IMR-90 (cell line): ENCODE measurements around the gene PRR36. TPM values are rescaled to one million over a fixed set of nuclear protein-coding genes. Genes with fewer than 3 reads are reported as not detected.

ENCODE experiments used
- ATAC-seq: fragments of 200-7000 bp; cut with Tn5 transposase; 2 replicates; pipeline ENCODE4 v1.9.1; 2020; ENCODE audit warnings: low read depth, mild to moderate bottlenecking, moderate library complexity
- BruUV-seq: library from RNA; stranded (reverse); fragments of 400-500 nt; replicated peaks from 2 replicates; lab custom pipeline; 2021; lab: Mats Ljungman, UMichigan
- CTCF ChIA-PET: fragments of 300-600 bp; formaldehyde crosslinking; extraction: SDS; loops from one replicate; lab custom pipeline; 2021; ENCODE audit warnings: antibody characterized with exemption; lab: Yijun Ruan, JAX
- POLR2A ChIA-PET: fragments of 300-600 bp; sonication (Branson Sonifier 250); formaldehyde crosslinking; loops from one replicate; lab custom pipeline; 2022; ENCODE audit warnings: antibody characterized with exemption; ENCODE audit not compliant: unreplicated experiment; lab: Charles Lee
- DNase-seq: peaks from one replicate; pipeline ENCODE4 v3.0.0; 2013
- H2AFZ ChIP-seq: replicated peaks from 2 replicates; pipeline ENCODE3; 2013; ENCODE audit warnings: low read length, mild to moderate bottlenecking; ENCODE audit not compliant: poor library complexity
- H2AK5ac ChIP-seq: 2 replicates; pipeline ENCODE4 v1.6.1; 2013; ENCODE audit warnings: low read depth, low read length, inconsistent platforms
- H2AK9ac ChIP-seq: replicated peaks from 2 replicates; pipeline ENCODE3; 2013; ENCODE audit warnings: mild to moderate bottlenecking, low read depth, low read length, moderate library complexity; ENCODE audit not compliant: poor library complexity
- H2BK120ac ChIP-seq: 2 replicates; pipeline ENCODE4 v1.6.1; 2013; ENCODE audit warnings: low read depth, low read length, inconsistent platforms
- H2BK15ac ChIP-seq: 3 replicates; pipeline ENCODE4 v1.6.1; 2013; ENCODE audit warnings: low read depth, low read length, inconsistent platforms
- H2BK20ac ChIP-seq: 2 replicates; pipeline ENCODE4 v1.6.1; 2013; ENCODE audit warnings: low read depth, mild to moderate bottlenecking, inconsistent platforms, low read length, moderate library complexity
- H2BK5ac ChIP-seq: 2 replicates; pipeline ENCODE4 v1.6.1; 2013; ENCODE audit warnings: mild to moderate bottlenecking, low read depth, low read length, inconsistent platforms; ENCODE audit not compliant: poor library complexity, severe bottlenecking
- H3K14ac ChIP-seq: replicated peaks from 2 replicates; pipeline ENCODE4 v1.6.1; 2013; ENCODE audit warnings: low read depth, low read length, inconsistent platforms
- H3K18ac ChIP-seq: 2 replicates; pipeline ENCODE4 v1.6.1; 2013; ENCODE audit warnings: low read depth, low read length, control low read depth
- H3K23ac ChIP-seq: 2 replicates; pipeline ENCODE4 v1.6.1; 2013; ENCODE audit warnings: low read depth, low read length, inconsistent platforms
- H3K27ac ChIP-seq: 2 replicates; pipeline ENCODE4 v1.5.1; 2013; ENCODE audit warnings: mild to moderate bottlenecking, control low read depth, low read length; ENCODE audit not compliant: insufficient read depth
- H3K27me3 ChIP-seq: 2 replicates; pipeline ENCODE4 v1.6.1; 2013; ENCODE audit warnings: low read length; ENCODE audit not compliant: control insufficient read depth, insufficient read depth
- H3K36me3 ChIP-seq: 2 replicates; pipeline ENCODE4 v1.6.1; 2013; ENCODE audit warnings: low read length, mixed read lengths; ENCODE audit not compliant: control insufficient read depth, insufficient read depth
- H3K4ac ChIP-seq: 2 replicates; pipeline ENCODE4 v1.6.1; 2013; ENCODE audit warnings: low read depth, low read length, inconsistent platforms
- H3K4me1 ChIP-seq: 2 replicates; pipeline ENCODE4 v1.6.1; 2013; ENCODE audit warnings: low read length, mixed read lengths; ENCODE audit not compliant: control insufficient read depth, insufficient read depth
- H3K4me2 ChIP-seq: 2 replicates; pipeline ENCODE4 v1.6.1; 2013; ENCODE audit warnings: low read depth, mild to moderate bottlenecking, control low read depth, low read length, moderate library complexity
- H3K4me3 ChIP-seq: 2 replicates; pipeline ENCODE4 v1.5.1; 2013; ENCODE audit warnings: low read depth, mild to moderate bottlenecking, control low read depth, low read length, moderate library complexity; ENCODE audit not compliant: insufficient read depth
- H3K56ac ChIP-seq: 2 replicates; pipeline ENCODE4 v1.6.1; 2013; ENCODE audit warnings: low read length, inconsistent platforms; ENCODE audit not compliant: insufficient read depth; ENCODE audit errors: extremely low read depth
- H3K79me1 ChIP-seq, 2 experiments: 2 replicates each; pipeline ENCODE4 v1.6.1; 2013; ENCODE audit warnings: low read length in 2 of 2, inconsistent platforms in 1 of 2, low read depth in 1 of 2
- H3K9ac ChIP-seq: 2 replicates; pipeline ENCODE4 v1.6.1; 2013; ENCODE audit warnings: low read depth, low read length, control low read depth
- H3K9me1 ChIP-seq: 2 replicates; pipeline ENCODE4 v1.6.1; 2013; ENCODE audit warnings: low read length, inconsistent platforms; ENCODE audit not compliant: insufficient read depth
- H3K9me3 ChIP-seq: 2 replicates; pipeline ENCODE4 v1.6.1; 2013; ENCODE audit warnings: low read length; ENCODE audit not compliant: control insufficient read depth, insufficient read depth
- H4K20me1 ChIP-seq: 2 replicates; pipeline ENCODE4 v1.6.1; 2013; ENCODE audit warnings: low read length, inconsistent platforms; ENCODE audit not compliant: insufficient read depth
- H4K5ac ChIP-seq: 2 replicates; pipeline ENCODE4 v1.6.1; 2013; ENCODE audit warnings: mild to moderate bottlenecking, low read depth, low read length, control low read depth
- H4K8ac ChIP-seq, 2 experiments: 2 replicates each; pipeline ENCODE4 v1.6.1; 2013; ENCODE audit warnings: low read depth in 2 of 2, low read length in 2 of 2, control low read depth in 1 of 2, inconsistent platforms in 1 of 2
- H4K91ac ChIP-seq: 2 replicates; pipeline ENCODE4 v1.6.1; 2013; ENCODE audit warnings: low read depth, low read length, inconsistent platforms; ENCODE audit not compliant: insufficient read depth
- BHLHE40 ChIP-seq: fragments of 150-350 bp; IDR thresholded peaks from 2 replicates; pipeline ENCODE4 v1.6.1; 2016; ENCODE audit warnings: mild to moderate bottlenecking, low read depth, low read length
- CEBPB ChIP-seq: IDR thresholded peaks from 2 replicates; pipeline ENCODE4 v1.6.1; 2012; ENCODE audit warnings: low read depth, low read length, improper control_type of control experiment
- CHD1 ChIP-seq: IDR thresholded peaks from 2 replicates; pipeline ENCODE4 v1.6.1; 2012; ENCODE audit warnings: low read depth, low read length, improper control_type of control experiment
- FOS ChIP-seq: fragments of 150-350 bp; IDR thresholded peaks from 2 replicates; pipeline ENCODE4 v1.6.1; 2016; ENCODE audit warnings: low read depth, low read length
- MAFK ChIP-seq: IDR thresholded peaks from 2 replicates; pipeline ENCODE4 v1.6.1; 2012; ENCODE audit warnings: low read depth, low read length, improper control_type of control experiment
- MAZ ChIP-seq: IDR thresholded peaks from 2 replicates; pipeline ENCODE4 v1.6.1; 2012; ENCODE audit warnings: low read depth, mild to moderate bottlenecking, low read length, improper control_type of control experiment, moderate library complexity, borderline replicate concordance
- MXI1 ChIP-seq: IDR thresholded peaks from 2 replicates; pipeline ENCODE4 v1.6.1; 2012; ENCODE audit warnings: low read depth, mild to moderate bottlenecking, low read length, moderate library complexity, borderline replicate concordance
- NFE2L2 ChIP-seq: fragments of 150-350 bp; IDR thresholded peaks from 2 replicates; pipeline ENCODE4 v1.6.1; 2016; ENCODE audit warnings: low read depth, mild to moderate bottlenecking, low read length
- POLR2A ChIP-seq: IDR thresholded peaks from 2 replicates; pipeline ENCODE4 v1.6.1; 2012; ENCODE audit warnings: mild to moderate bottlenecking, low read depth, low read length
- RAD21 ChIP-seq: IDR thresholded peaks from 2 replicates; pipeline ENCODE4 v1.6.1; 2012; ENCODE audit warnings: low read length, improper control_type of control experiment
- RCOR1 ChIP-seq: IDR thresholded peaks from 2 replicates; pipeline ENCODE4 v1.6.1; 2012; ENCODE audit warnings: mild to moderate bottlenecking, low read length, improper control_type of control experiment; ENCODE audit not compliant: insufficient replicate concordance
- RFX5 ChIP-seq: IDR thresholded peaks from 2 replicates; pipeline ENCODE4 v1.8.0; 2012; ENCODE audit warnings: low read depth, mild to moderate bottlenecking, low read length, moderate library complexity
- SMC3 ChIP-seq: fragments of 150-350 bp; IDR thresholded peaks from 2 replicates; pipeline ENCODE4 v1.6.1; 2016; ENCODE audit warnings: low read depth, mild to moderate bottlenecking, antibody characterized with exemption, low read length, moderate library complexity
- WGBS, 2 experiments: methylation state at CpG; one replicate each; pipeline versions ENCODE4 v1.1.5 to v1.1.7; 2013; ENCODE audit warnings: missing lambda C conversion rate in 2 of 2; ENCODE audit not compliant: insufficient read length in 1 of 2; ENCODE audit errors: extremely low coverage in 2 of 2; 5-methylcytosine and 5-hydroxymethylcytosine counted together
- dilution Hi-C: fragments of 300-500 bp; cut with HindIII; formaldehyde crosslinking; loops from one replicate; pipeline ENCODE4 v1.14.3; 2018; ENCODE audit warnings: low sequenced_read_pairs; ENCODE audit not compliant: unreplicated experiment
- in situ Hi-C: fragments of 300-500 bp; cut with MboI; formaldehyde crosslinking; loops from 3 replicates; pipeline ENCODE4 v1.14.3; 2019; ENCODE audit warnings: low sequenced_read_pairs, inconsistent platforms, mixed read lengths
- intact Hi-C: fragments of 100-400 bp; cut with micrococcal nuclease; formaldehyde crosslinking; loops from 2 replicates; pipeline ENCODE4 v1.10.0; 2022
- polyA plus RNA-seq, 3 experiments: library from polyadenylated mRNA; depleted of rRNA; stranded (reverse); fragments of >200 nt; gene quantifications; 2 replicates each; pipeline ENCODE4 v1.2.3, GENCODE V29; 2012; ENCODE audit warnings: low replicate concordance in 1 of 3
- total RNA-seq: library from RNA; depleted of rRNA; stranded (reverse); fragments of >200 nt; gene quantifications from 2 replicates; pipeline ENCODE4 v1.2.3, GENCODE V29; 2012
- TF ChIP-seq, protein P1 (sequence below): conservative IDR thresholded peaks from 2 replicates; pipeline ENCODE4 v1.5.1; 2012; ENCODE audit warnings: mild to moderate bottlenecking, low read depth, low read length, improper control_type of control experiment
- TF ChIP-seq, protein P2 (sequence below): fragments of 150-350 bp; IDR thresholded peaks from 2 replicates; pipeline ENCODE4 v1.6.1; 2016; ENCODE audit warnings: low read depth, mild to moderate bottlenecking, low read length, moderate library complexity, borderline replicate concordance

Gene PRR36
- total and polyA plus RNA-seq, 2 of the 4 experiments (the other 2 are of a cell fraction) = 0.02 TPM; not detected in 1

DNA sequence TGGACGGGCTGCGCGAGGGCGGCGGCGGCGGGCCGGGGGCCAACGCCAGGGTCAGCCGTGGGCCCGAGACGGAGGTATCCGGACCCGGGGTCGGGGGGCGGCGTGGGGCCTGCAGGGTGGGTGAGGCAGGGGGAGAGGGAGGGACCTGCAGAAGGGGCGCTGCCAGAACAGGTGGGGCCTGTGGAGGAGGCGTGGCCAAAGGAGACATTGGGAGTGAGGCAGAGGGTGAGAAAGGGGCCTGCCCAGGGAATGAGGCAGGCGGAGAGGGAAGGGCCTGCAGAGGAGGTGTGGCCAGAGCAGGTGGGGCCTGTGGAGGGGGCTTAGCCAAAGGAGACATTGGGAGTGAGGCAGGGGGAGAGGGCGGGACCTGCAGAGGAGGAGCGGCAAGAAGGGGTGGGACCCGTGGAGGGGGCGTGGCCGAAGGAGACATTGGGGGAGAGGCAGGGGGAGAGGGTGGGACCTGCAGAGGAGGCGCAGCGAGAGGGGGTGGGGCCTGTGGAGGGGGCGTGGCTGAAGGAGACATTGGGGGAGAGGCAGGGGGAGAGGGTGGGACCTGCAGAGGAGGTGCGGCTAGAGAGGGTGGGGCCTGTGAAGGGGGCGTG lies 4.2 kb downstream of the PRR36 start:
- H3K9ac ChIP-seq = no peak overlapping the region
- no peak overlapping the region for H2BK15ac ChIP-seq
- 61% methylated on average over 3 of the region's 30 CpGs; no CpG with 5 or more reads in 1 of the 2 experiments for WGBS, 2 experiments
- no peak overlapping the region for H2BK120ac ChIP-seq
- H3K18ac ChIP-seq = no peak overlapping the region
- no peak overlapping the region for H4K91ac ChIP-seq
- POLR2A ChIA-PET = no interaction called here
- no peak for TF ChIP-seq RAD21
- TF ChIP-seq, protein P1, sequence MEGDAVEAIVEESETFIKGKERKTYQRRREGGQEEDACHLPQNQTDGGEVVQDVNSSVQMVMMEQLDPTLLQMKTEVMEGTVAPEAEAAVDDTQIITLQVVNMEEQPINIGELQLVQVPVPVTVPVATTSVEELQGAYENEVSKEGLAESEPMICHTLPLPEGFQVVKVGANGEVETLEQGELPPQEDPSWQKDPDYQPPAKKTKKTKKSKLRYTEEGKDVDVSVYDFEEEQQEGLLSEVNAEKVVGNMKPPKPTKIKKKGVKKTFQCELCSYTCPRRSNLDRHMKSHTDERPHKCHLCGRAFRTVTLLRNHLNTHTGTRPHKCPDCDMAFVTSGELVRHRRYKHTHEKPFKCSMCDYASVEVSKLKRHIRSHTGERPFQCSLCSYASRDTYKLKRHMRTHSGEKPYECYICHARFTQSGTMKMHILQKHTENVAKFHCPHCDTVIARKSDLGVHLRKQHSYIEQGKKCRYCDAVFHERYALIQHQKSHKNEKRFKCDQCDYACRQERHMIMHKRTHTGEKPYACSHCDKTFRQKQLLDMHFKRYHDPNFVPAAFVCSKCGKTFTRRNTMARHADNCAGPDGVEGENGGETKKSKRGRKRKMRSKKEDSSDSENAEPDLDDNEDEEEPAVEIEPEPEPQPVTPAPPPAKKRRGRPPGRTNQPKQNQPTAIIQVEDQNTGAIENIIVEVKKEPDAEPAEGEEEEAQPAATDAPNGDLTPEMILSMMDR = no peak
- TF ChIP-seq MAFK = no peak
- TF ChIP-seq CHD1 = no peak
- no peak for TF ChIP-seq RCOR1
- no peak for TF ChIP-seq SMC3
- no peak for TF ChIP-seq BHLHE40
- TF ChIP-seq POLR2A = no peak
- TF ChIP-seq CEBPB = no peak
- TF ChIP-seq, protein P2, sequence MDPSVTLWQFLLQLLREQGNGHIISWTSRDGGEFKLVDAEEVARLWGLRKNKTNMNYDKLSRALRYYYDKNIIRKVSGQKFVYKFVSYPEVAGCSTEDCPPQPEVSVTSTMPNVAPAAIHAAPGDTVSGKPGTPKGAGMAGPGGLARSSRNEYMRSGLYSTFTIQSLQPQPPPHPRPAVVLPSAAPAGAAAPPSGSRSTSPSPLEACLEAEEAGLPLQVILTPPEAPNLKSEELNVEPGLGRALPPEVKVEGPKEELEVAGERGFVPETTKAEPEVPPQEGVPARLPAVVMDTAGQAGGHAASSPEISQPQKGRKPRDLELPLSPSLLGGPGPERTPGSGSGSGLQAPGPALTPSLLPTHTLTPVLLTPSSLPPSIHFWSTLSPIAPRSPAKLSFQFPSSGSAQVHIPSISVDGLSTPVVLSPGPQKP = no peak
- TF ChIP-seq MXI1 = no peak
- TF ChIP-seq FOS = no peak
- no peak for TF ChIP-seq NFE2L2
- no peak for TF ChIP-seq RFX5
- no peak for TF ChIP-seq MAZ
- H2AK9ac ChIP-seq = no peak overlapping the region
- no peak overlapping the region for H3K4ac ChIP-seq
- in situ Hi-C loops (no loop called here), intact Hi-C loops (no loop called here), dilution Hi-C loops (no loop called here)
- no peak overlapping the region for H2BK5ac ChIP-seq
- H4K8ac ChIP-seq = no peak overlapping the region
- peaks cover 16% of the 10 kb centered on the region for H3K4me1 ChIP-seq
- H3K79me1 ChIP-seq = no peaks in the 10 kb centered on the region
- H3K36me3 ChIP-seq = no peaks in the 10 kb centered on the region
- no peak overlapping the region for H3K56ac ChIP-seq
- H3K4me3 ChIP-seq = peak overlapping the region; percentile 43
- peak overlapping the region; percentile 88 for H2AFZ ChIP-seq
- no peak overlapping the region for H3K27ac ChIP-seq
- H3K9me1 ChIP-seq = no peaks in the 10 kb centered on the region
- no peak overlapping the region for H3K14ac ChIP-seq
- CTCF ChIA-PET = interaction anchor here (0.6 to 1.9 kb wide), 7 partner anchors 13 to 73 kb away, joined by 3 to 9 read pairs (median 5); partner anchors contain the start of genes MAP2K7 and TIMM44
- H4K20me1 ChIP-seq = peaks cover 8% of the 10 kb centered on the region
- no TSS peak for BruUV-seq
- no peak overlapping the region for H2AK5ac ChIP-seq
- H3K9me3 ChIP-seq = no peaks in the 10 kb centered on the region
- H3K23ac ChIP-seq = no peak overlapping the region
- peak overlapping the region; percentile 78; the same call in 1 of the 2 replicates for H3K4me2 ChIP-seq
- H2BK20ac ChIP-seq = no peak overlapping the region
- H4K5ac ChIP-seq = no peak overlapping the region
- DNase-seq = peak; percentile 8
- H3K27me3 ChIP-seq = peaks cover 30% of the 10 kb centered on the region
- ATAC-seq = no peak
